Measurements from ENCODE around the gene LPAR5. TPM values are rescaled to one million over a fixed set of nuclear protein-coding genes. Genes with fewer than 3 reads are reported as not detected.

The LPAR5 gene
- total RNA-seq, 1 experiment from 2014 or later: 0.15 TPM

DNA sequence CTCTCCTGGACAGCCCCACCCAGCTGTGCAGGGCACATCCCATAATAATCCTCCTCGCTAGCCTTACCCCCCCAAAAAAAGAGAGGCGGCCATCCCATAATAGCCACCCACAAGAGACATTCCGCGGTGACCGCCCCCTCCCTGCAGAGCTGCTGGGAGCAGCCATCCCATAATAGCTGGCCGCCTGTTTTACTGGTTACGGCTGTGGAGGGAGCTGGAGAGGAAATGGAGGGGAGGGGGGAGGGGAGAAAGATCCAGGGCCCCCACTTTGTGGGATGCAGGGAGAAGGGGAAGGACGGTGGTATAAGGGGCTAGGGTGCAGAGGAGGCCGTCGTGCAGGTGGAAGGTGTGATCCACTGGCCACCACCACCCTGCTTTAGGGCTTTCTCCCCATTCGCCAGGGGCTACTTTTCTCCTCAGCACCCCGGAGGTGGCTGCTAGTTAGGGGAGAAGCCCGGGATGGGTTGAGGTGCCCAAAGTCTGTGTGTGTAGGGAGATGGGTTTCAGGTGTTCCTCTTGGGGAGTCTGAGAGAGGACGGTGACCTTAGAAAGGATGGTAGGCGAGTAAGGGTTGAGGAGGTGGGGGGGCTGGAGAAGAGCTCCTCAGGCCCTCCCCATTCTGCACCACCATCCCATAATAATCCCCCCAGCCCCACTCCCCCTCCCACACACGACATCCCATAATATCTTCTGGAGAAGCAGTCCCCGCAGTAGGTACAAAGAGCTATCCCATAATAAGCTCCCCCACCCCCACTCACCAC, 22.6 kb downstream of the LPAR5 start:
- ChIA-PET CTCF (interaction anchor here (0.6 to 1.2 kb wide), 2 partner anchors 14 to 76 kb away, joined by 3 to 9 read pairs; partner anchors contain the start of gene ZNF384), POLR2A (ENCODE audit: low non-redundant PET) (interaction anchor here (0.6 to 0.7 kb wide), 4 partner anchors 17 to 89 kb away, joined by 4 to 15 read pairs (median 6); partner anchors contain the start of gene GAPDH)
- Histone ChIP-seq H3K27ac (ENCODE audit: low read depth, low read length, poor library complexity, severe bottlenecking) (peak overlapping the region; percentile 86), H3K4me1 (ENCODE audit: insufficient read depth, low read length, poor library complexity, severe bottlenecking) (peaks cover 24% of the 10 kb centered on the region), H3K4me3 (ENCODE audit: low read depth, low read length, poor library complexity, severe bottlenecking) (no peak overlapping the region), H3K27me3 (replicated peaks; ENCODE audit: insufficient read depth, low read depth, low read length, poor library complexity) (no peaks in the 10 kb centered on the region), H3K9me3 (ENCODE audit: low read depth, low read length, poor library complexity, severe bottlenecking) (no peaks in the 10 kb centered on the region), H3K36me3 (ENCODE audit: insufficient read depth, low read length, poor library complexity, severe bottlenecking) (no peaks in the 10 kb centered on the region)
- DNase-seq (ENCODE audit: low spot score): peak; percentile 83
- no TSS peak for BruUV-seq (replicated peaks)
- intact Hi-C loops (cut with micrococcal nuclease; ENCODE audit: unreplicated experiment): no loop called here
- TF ChIP-seq CTCF (conservative IDR thresholded peaks at IDR 0.05; ENCODE audit: low read depth, low read length): no peak
- TF ChIP-seq EZH2 (IDR thresholded peaks at IDR 0.05; ENCODE audit: borderline replicate concordance, low read depth, low read length, poor library complexity, severe bottlenecking): no peak

DNA sequence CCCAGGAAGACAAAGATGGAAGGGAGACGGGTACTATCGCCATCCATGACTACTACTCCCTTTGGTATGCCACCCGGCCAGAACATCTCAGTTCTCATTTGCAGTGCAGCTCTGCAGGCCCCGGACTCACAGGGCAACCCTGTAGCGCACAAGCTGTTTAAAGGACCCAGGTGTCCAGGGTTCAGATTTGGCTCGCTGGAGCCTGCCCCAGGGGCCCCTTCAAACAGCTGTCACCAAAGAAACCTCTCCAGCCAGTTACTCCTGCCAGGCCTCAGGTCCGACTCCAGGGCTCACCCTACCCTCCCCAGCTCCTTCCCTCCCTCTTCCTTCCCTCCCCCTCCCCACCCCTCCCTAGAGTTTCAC, 23.1 kb downstream of the LPAR5 start:
- ChIA-PET POLR2A (ENCODE audit: low non-redundant PET) (no interaction called here), CTCF (interaction anchor here (0.6 kb wide), 1 partner anchor 13 kb away, joined by 3 read pairs; no protein-coding TSS in a partner anchor)
- H3K36me3 ChIP-seq (ENCODE audit: insufficient read depth, low read length, poor library complexity, severe bottlenecking): no peaks in the 10 kb centered on the region
- TF ChIP-seq CTCF (conservative IDR thresholded peaks at IDR 0.05; ENCODE audit: low read depth, low read length) (no peak), EZH2 (IDR thresholded peaks at IDR 0.05; ENCODE audit: borderline replicate concordance, low read depth, low read length, poor library complexity, severe bottlenecking) (no peak)
- DNase-seq (ENCODE audit: low spot score): no peak
- peaks cover 30% of the 10 kb centered on the region for H3K4me1 ChIP-seq (ENCODE audit: insufficient read depth, low read length, poor library complexity, severe bottlenecking)
- H3K9me3 ChIP-seq (ENCODE audit: low read depth, low read length, poor library complexity, severe bottlenecking): no peaks in the 10 kb centered on the region
- intact Hi-C loops (cut with micrococcal nuclease; ENCODE audit: unreplicated experiment): no loop called here
- H3K27ac ChIP-seq (ENCODE audit: low read depth, low read length, poor library complexity, severe bottlenecking): peak overlapping the region; percentile 86
- H3K27me3 ChIP-seq (replicated peaks; ENCODE audit: insufficient read depth, low read depth, low read length, poor library complexity): no peaks in the 10 kb centered on the region
- BruUV-seq (replicated peaks): no TSS peak
- H3K4me3 ChIP-seq (ENCODE audit: low read depth, low read length, poor library complexity, severe bottlenecking): no peak overlapping the region

DNA sequence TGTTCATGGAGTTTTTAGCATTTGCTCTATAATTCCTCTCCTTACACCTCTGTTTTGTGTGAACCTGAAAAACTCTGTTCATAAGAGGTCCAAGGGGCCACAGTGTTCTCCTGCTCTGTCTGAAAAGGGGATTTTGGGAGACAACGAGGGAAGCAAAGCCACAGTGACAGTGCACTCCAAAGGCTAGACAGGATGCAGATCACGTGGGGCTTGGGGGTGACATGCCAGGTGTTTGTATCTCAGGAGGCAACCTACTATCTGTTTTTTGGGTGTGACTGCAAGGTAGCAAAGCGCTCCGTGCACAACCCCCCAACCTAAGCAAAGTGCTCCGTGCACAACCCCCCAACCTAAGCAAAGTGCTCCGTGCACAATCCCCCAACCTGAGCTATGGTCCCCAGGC, 23.5 kb downstream of the LPAR5 start:
- DNase-seq (ENCODE audit: low spot score): no peak
- TF ChIP-seq EZH2 (IDR thresholded peaks at IDR 0.05; ENCODE audit: borderline replicate concordance, low read depth, low read length, poor library complexity, severe bottlenecking) (no peak), CTCF (conservative IDR thresholded peaks at IDR 0.05; ENCODE audit: low read depth, low read length) (no peak)
- ChIA-PET POLR2A (ENCODE audit: low non-redundant PET) (no interaction called here), CTCF (interaction anchor here (0.6 kb wide), 1 partner anchor 13 kb away, joined by 3 read pairs; no protein-coding TSS in a partner anchor)
- Histone ChIP-seq H3K4me1 (ENCODE audit: insufficient read depth, low read length, poor library complexity, severe bottlenecking) (peaks cover 31% of the 10 kb centered on the region), H3K4me3 (ENCODE audit: low read depth, low read length, poor library complexity, severe bottlenecking) (no peak overlapping the region), H3K27ac (ENCODE audit: low read depth, low read length, poor library complexity, severe bottlenecking) (peak overlapping the region; percentile 86), H3K27me3 (replicated peaks; ENCODE audit: insufficient read depth, low read depth, low read length, poor library complexity) (no peaks in the 10 kb centered on the region), H3K9me3 (ENCODE audit: low read depth, low read length, poor library complexity, severe bottlenecking) (no peaks in the 10 kb centered on the region), H3K36me3 (ENCODE audit: insufficient read depth, low read length, poor library complexity, severe bottlenecking) (no peaks in the 10 kb centered on the region)
- no TSS peak for BruUV-seq (replicated peaks)
- intact Hi-C loops (cut with micrococcal nuclease; ENCODE audit: unreplicated experiment): no loop called here

Measured in A673 (cell line).